ENCODE results near the gene DRAP1.

The DRAP1 gene

GRCh38 chr11:65900899-65901180 lies 18.4 kb upstream of the DRAP1 start:
- no peak for DNase-seq (ENCODE audit: low read depth, low spot score)
- Histone ChIP-seq H3K9me3 (ENCODE audit: insufficient read depth, low read length) (no peaks in the 10 kb centered on the region), H3K9ac (ENCODE audit: insufficient read length, low read depth) (no peak overlapping the region), H3K27me3 (ENCODE audit: insufficient read depth, insufficient read length) (peaks cover 35% of the 10 kb centered on the region), H3K36me3 (ENCODE audit: insufficient read depth, insufficient read length, low read length) (peaks cover 25% of the 10 kb centered on the region), H3K4me3 (ENCODE audit: insufficient read length, low read depth) (no peak overlapping the region), H3K4me1 (ENCODE audit: insufficient read depth, insufficient read length) (peaks cover 5% of the 10 kb centered on the region)
- TF ChIP-seq SUZ12 (IDR thresholded peaks at IDR 0.05; ENCODE audit: extremely low read depth, insufficient read depth, insufficient read length) (no peak), ZNF274 (IDR thresholded peaks at IDR 0.05; ENCODE audit: low read depth, low read length) (no peak), YY1 (IDR thresholded peaks at IDR 0.05; ENCODE audit: insufficient read depth, insufficient read length) (no peak)

GRCh38 chr11:65903068-65903481 lies 16.2 kb upstream of the DRAP1 start:
- Histone ChIP-seq H3K4me1 (ENCODE audit: insufficient read depth, insufficient read length) (peaks cover 5% of the 10 kb centered on the region), H3K9me3 (ENCODE audit: insufficient read depth, low read length) (no peaks in the 10 kb centered on the region), H3K9ac (ENCODE audit: insufficient read length, low read depth) (peak overlapping the region; percentile 65), H3K27me3 (ENCODE audit: insufficient read depth, insufficient read length) (peaks cover 35% of the 10 kb centered on the region), H3K36me3 (ENCODE audit: insufficient read depth, insufficient read length, low read length) (peaks cover 5% of the 10 kb centered on the region), H3K4me3 (ENCODE audit: insufficient read length, low read depth) (no peak overlapping the region)
- DNase-seq (ENCODE audit: low read depth, low spot score) = no peak
- TF ChIP-seq YY1 (IDR thresholded peaks at IDR 0.05; ENCODE audit: insufficient read depth, insufficient read length) (no peak), SUZ12 (IDR thresholded peaks at IDR 0.05; ENCODE audit: extremely low read depth, insufficient read depth, insufficient read length) (no peak), ZNF274 (IDR thresholded peaks at IDR 0.05; ENCODE audit: low read depth, low read length) (no peak)

GRCh38 chr11:65903715-65904114 lies 15.5 kb upstream of the DRAP1 start:
- H3K9me3 ChIP-seq (ENCODE audit: insufficient read depth, low read length) = no peaks in the 10 kb centered on the region
- no peak for DNase-seq (ENCODE audit: low read depth, low spot score)
- peaks cover 5% of the 10 kb centered on the region for H3K4me1 ChIP-seq (ENCODE audit: insufficient read depth, insufficient read length)
- H3K9ac ChIP-seq (ENCODE audit: insufficient read length, low read depth) = peak overlapping the region; percentile 12
- peaks cover 30% of the 10 kb centered on the region for H3K27me3 ChIP-seq (ENCODE audit: insufficient read depth, insufficient read length)
- no peak for TF ChIP-seq SUZ12 (IDR thresholded peaks at IDR 0.05; ENCODE audit: extremely low read depth, insufficient read depth, insufficient read length)
- TF ChIP-seq YY1 (IDR thresholded peaks at IDR 0.05; ENCODE audit: insufficient read depth, insufficient read length) = no peak
- TF ChIP-seq ZNF274 (IDR thresholded peaks at IDR 0.05; ENCODE audit: low read depth, low read length) = no peak
- H3K4me3 ChIP-seq (ENCODE audit: insufficient read length, low read depth) = no peak overlapping the region
- H3K36me3 ChIP-seq (ENCODE audit: insufficient read depth, insufficient read length, low read length) = no peaks in the 10 kb centered on the region

- Histone ChIP-seq H3K4me1 (ENCODE audit: insufficient read depth, insufficient read length) (peaks cover 8% of the 10 kb centered on the region), H3K9ac (ENCODE audit: insufficient read length, low read depth) (no peak overlapping the region), H3K9me3 (ENCODE audit: insufficient read depth, low read length) (no peaks in the 10 kb centered on the region), H3K27me3 (ENCODE audit: insufficient read depth, insufficient read length) (peaks cover 6% of the 10 kb centered on the region), H3K36me3 (ENCODE audit: insufficient read depth, insufficient read length, low read length) (no peaks in the 10 kb centered on the region), H3K4me3 (ENCODE audit: insufficient read length, low read depth) (no peak overlapping the region)
- TF ChIP-seq YY1 (IDR thresholded peaks at IDR 0.05; ENCODE audit: insufficient read depth, insufficient read length) = no peak
- no peak for TF ChIP-seq SUZ12 (IDR thresholded peaks at IDR 0.05; ENCODE audit: extremely low read depth, insufficient read depth, insufficient read length)
- no peak for TF ChIP-seq ZNF274 (IDR thresholded peaks at IDR 0.05; ENCODE audit: low read depth, low read length)
- DNase-seq (ENCODE audit: low read depth, low spot score) = no peak
Measured at GRCh38 chr11:65906602-65907001, 12.6 kb upstream of the DRAP1 start.

- Histone ChIP-seq H3K4me3 (ENCODE audit: insufficient read length, low read depth) (no peak overlapping the region), H3K9ac (ENCODE audit: insufficient read length, low read depth) (no peak overlapping the region), H3K36me3 (ENCODE audit: insufficient read depth, insufficient read length, low read length) (no peaks in the 10 kb centered on the region), H3K9me3 (ENCODE audit: insufficient read depth, low read length) (no peaks in the 10 kb centered on the region), H3K4me1 (ENCODE audit: insufficient read depth, insufficient read length) (peaks cover 11% of the 10 kb centered on the region), H3K27me3 (ENCODE audit: insufficient read depth, insufficient read length) (no peaks in the 10 kb centered on the region)
- DNase-seq (ENCODE audit: low read depth, low spot score) = no peak
- TF ChIP-seq YY1 (IDR thresholded peaks at IDR 0.05; ENCODE audit: insufficient read depth, insufficient read length) = no peak
- TF ChIP-seq SUZ12 (IDR thresholded peaks at IDR 0.05; ENCODE audit: extremely low read depth, insufficient read depth, insufficient read length) = no peak
- TF ChIP-seq ZNF274 (IDR thresholded peaks at IDR 0.05; ENCODE audit: low read depth, low read length) = no peak
Measured at GRCh38 chr11:65907878-65908277, 11.3 kb upstream of the DRAP1 start.

GRCh38 chr11:65911682-65912568 lies 7.3 kb upstream of the DRAP1 start:
- DNase-seq (ENCODE audit: low read depth, low spot score) = peak; percentile 64
- no peak for TF ChIP-seq ZNF274 (IDR thresholded peaks at IDR 0.05; ENCODE audit: low read depth, low read length)
- TF ChIP-seq YY1 (IDR thresholded peaks at IDR 0.05; ENCODE audit: insufficient read depth, insufficient read length) = no peak
- TF ChIP-seq SUZ12 (IDR thresholded peaks at IDR 0.05; ENCODE audit: extremely low read depth, insufficient read depth, insufficient read length) = no peak
- Histone ChIP-seq H3K9me3 (ENCODE audit: insufficient read depth, low read length) (no peaks in the 10 kb centered on the region), H3K9ac (ENCODE audit: insufficient read length, low read depth) (peak overlapping the region; percentile 71), H3K4me1 (ENCODE audit: insufficient read depth, insufficient read length) (peaks cover 24% of the 10 kb centered on the region), H3K36me3 (ENCODE audit: insufficient read depth, insufficient read length, low read length) (peaks cover 3% of the 10 kb centered on the region), H3K4me3 (ENCODE audit: insufficient read length, low read depth) (no peak overlapping the region), H3K27me3 (ENCODE audit: insufficient read depth, insufficient read length) (no peaks in the 10 kb centered on the region)

GRCh38 chr11:65912845-65913244 lies 6.4 kb upstream of the DRAP1 start:
- no peak overlapping the region for H3K4me3 ChIP-seq (ENCODE audit: insufficient read length, low read depth)
- peaks cover 33% of the 10 kb centered on the region for H3K4me1 ChIP-seq (ENCODE audit: insufficient read depth, insufficient read length)
- peak overlapping the region; percentile 53 for H3K9ac ChIP-seq (ENCODE audit: insufficient read length, low read depth)
- no peak for TF ChIP-seq SUZ12 (IDR thresholded peaks at IDR 0.05; ENCODE audit: extremely low read depth, insufficient read depth, insufficient read length)
- TF ChIP-seq ZNF274 (IDR thresholded peaks at IDR 0.05; ENCODE audit: low read depth, low read length) = no peak
- TF ChIP-seq YY1 (IDR thresholded peaks at IDR 0.05; ENCODE audit: insufficient read depth, insufficient read length) = no peak
- no peak for DNase-seq (ENCODE audit: low read depth, low spot score)
- peaks cover 12% of the 10 kb centered on the region for H3K36me3 ChIP-seq (ENCODE audit: insufficient read depth, insufficient read length, low read length)
- H3K27me3 ChIP-seq (ENCODE audit: insufficient read depth, insufficient read length) = no peaks in the 10 kb centered on the region
- H3K9me3 ChIP-seq (ENCODE audit: insufficient read depth, low read length) = no peaks in the 10 kb centered on the region
